ENCODE data around the gene TENM4.

TENM4 gene

GRCh38 chr11:79325851-79326250 is 115.0 kb downstream of the TENM4 start:
- no peak for DNase-seq (ENCODE audit: low spot score)
- no peak for TF ChIP-seq CTCF (IDR thresholded peaks at IDR 0.05; ENCODE audit: extremely low read depth, insufficient read depth, missing control alignments)
- in situ Hi-C loops (cut with MboI; ENCODE audit: low pct_unique_long_range_greater_than_20kb, low sequenced_read_pairs, unreplicated experiment): no loop called here

- no peak for TF ChIP-seq CTCF (IDR thresholded peaks at IDR 0.05; ENCODE audit: extremely low read depth, insufficient read depth, missing control alignments)
- in situ Hi-C loops (cut with MboI; ENCODE audit: low pct_unique_long_range_greater_than_20kb, low sequenced_read_pairs, unreplicated experiment): no loop called here
- no peak for DNase-seq (ENCODE audit: low spot score)
These were observed 119.6 kb downstream of the TENM4 start for GRCh38 chr11:79321263-79321662.

- in situ Hi-C loops (cut with MboI; ENCODE audit: low pct_unique_long_range_greater_than_20kb, low sequenced_read_pairs, unreplicated experiment): no loop called here
- DNase-seq (ENCODE audit: low spot score): no peak
These were observed 125.7 kb downstream of the TENM4 start for GRCh38 chr11:79314906-79315689.

GRCh38 chr11:79313530-79313913 is 127.3 kb downstream of the TENM4 start:
- no peak for DNase-seq (ENCODE audit: low spot score)
- in situ Hi-C loops (cut with MboI; ENCODE audit: low pct_unique_long_range_greater_than_20kb, low sequenced_read_pairs, unreplicated experiment): no loop called here
- TF ChIP-seq CTCF (IDR thresholded peaks at IDR 0.05; ENCODE audit: extremely low read depth, insufficient read depth, missing control alignments): no peak

More at GRCh38 chr11:79314906-79315689, 125.7 kb downstream of the TENM4 start:
- no peak for TF ChIP-seq CTCF (IDR thresholded peaks at IDR 0.05; ENCODE audit: extremely low read depth, insufficient read depth, missing control alignments)

GRCh38 chr11:79312617-79313529 is 128.0 kb downstream of the TENM4 start:
- in situ Hi-C loops (cut with MboI; ENCODE audit: low pct_unique_long_range_greater_than_20kb, low sequenced_read_pairs, unreplicated experiment): no loop called here
- no peak for TF ChIP-seq CTCF (IDR thresholded peaks at IDR 0.05; ENCODE audit: extremely low read depth, insufficient read depth, missing control alignments)
- DNase-seq (ENCODE audit: low spot score): no peak

- in situ Hi-C loops (cut with MboI; ENCODE audit: low pct_unique_long_range_greater_than_20kb, low sequenced_read_pairs, unreplicated experiment): no loop called here
- no peak for DNase-seq (ENCODE audit: low spot score)
- no peak for TF ChIP-seq CTCF (IDR thresholded peaks at IDR 0.05; ENCODE audit: extremely low read depth, insufficient read depth, missing control alignments)
These were observed 129.4 kb downstream of the TENM4 start for GRCh38 chr11:79311461-79311860.
